Neural cell (in vitro differentiated cells): Measurements from ENCODE around the gene ACTN1. TPM values are rescaled to one million over a fixed set of nuclear protein-coding genes. Genes with fewer than 3 reads are reported as not detected.

ENCODE experiments used
- H2AFZ ChIP-seq: fragments of 200-600, 300-800 bp; sonication (generic), shearing (Covaris generic); 2 replicates; pipeline ENCODE4 v1.6.0; 2014; ENCODE audit warnings: low read depth, mild to moderate bottlenecking, antibody characterized with exemption, low read length, moderate library complexity
- H3F3A ChIP-seq: fragments of 200-600 bp; shearing (Covaris generic); 2 replicates; pipeline ENCODE4 v1.6.1; 2016; ENCODE audit warnings: mild to moderate bottlenecking, moderate library complexity, mixed read lengths, antibody characterized with exemption, low read length; ENCODE audit not compliant: insufficient read depth, poor library complexity, severe bottlenecking
- H3K27ac ChIP-seq: fragments of 200-600, 300-800 bp; sonication (generic), shearing (Covaris generic); 2 replicates; pipeline ENCODE4 v1.5.1; 2014; ENCODE audit warnings: mild to moderate bottlenecking, low read length, moderate library complexity
- H3K27me3 ChIP-seq: fragments of 300-800, 200-600 bp; sonication (generic), shearing (Covaris generic); 2 replicates; pipeline ENCODE4 v1.6.0; 2014; ENCODE audit warnings: mild to moderate bottlenecking, low read depth, low read length, moderate library complexity; ENCODE audit not compliant: insufficient read depth
- H3K36me3 ChIP-seq: fragments of 300-800, 200-600 bp; sonication (generic), shearing (Covaris generic); 2 replicates; pipeline ENCODE4 v1.5.1; 2014; ENCODE audit warnings: mild to moderate bottlenecking, antibody characterized with exemption, low read length, moderate library complexity; ENCODE audit not compliant: insufficient read depth
- H3K4me2 ChIP-seq: fragments of 300-800, 200-600 bp; sonication (generic), shearing (Covaris generic); 2 replicates; pipeline ENCODE4 v1.6.0; 2014; ENCODE audit warnings: mild to moderate bottlenecking, low read length
- H3K4me3 ChIP-seq: fragments of 300-800, 200-600 bp; sonication (generic), shearing (Covaris generic); 2 replicates; pipeline ENCODE4 v1.5.1; 2014; ENCODE audit warnings: mild to moderate bottlenecking, low read length, moderate library complexity
- H3K79me2 ChIP-seq: fragments of 200-600 bp; shearing (Covaris generic); replicated peaks from 2 replicates; pipeline ENCODE4 v1.6.0; 2014; ENCODE audit warnings: mild to moderate bottlenecking, low read length, moderate library complexity; ENCODE audit not compliant: insufficient read depth
- H3K9ac ChIP-seq: fragments of 300-800, 200-600 bp; sonication (generic), shearing (Covaris generic); 2 replicates; pipeline ENCODE4 v1.6.1; 2016; ENCODE audit warnings: mild to moderate bottlenecking, low read length, mixed read lengths
- H3K9me2 ChIP-seq: fragments of 200-600 bp; shearing (Covaris generic); 2 replicates; pipeline ENCODE4 v1.6.1; 2016; ENCODE audit warnings: mild to moderate bottlenecking, low read length, mixed read lengths; ENCODE audit not compliant: insufficient read depth
- H3K9me3 ChIP-seq: fragments of 200-600, 300-800 bp; sonication (generic), shearing (Covaris generic); 2 replicates; pipeline ENCODE4 v1.6.1; 2016; ENCODE audit warnings: mild to moderate bottlenecking, mixed run types, low read length, moderate library complexity, mixed read lengths
- H4K20me1 ChIP-seq: fragments of 200-600 bp; shearing (Covaris generic); 2 replicates; pipeline ENCODE4 v1.6.1; 2016; ENCODE audit warnings: mild to moderate bottlenecking, mixed run types; ENCODE audit not compliant: insufficient read depth
- CTCF ChIP-seq: fragments of 450-650 bp; IDR thresholded peaks from 2 replicates; pipeline ENCODE4 v1.5.1; 2014; ENCODE audit warnings: antibody characterized with exemption, mild to moderate bottlenecking, moderate library complexity; ENCODE audit not compliant: poor library complexity, severe bottlenecking
- EP300 ChIP-seq: fragments of 450-650 bp; conservative IDR thresholded peaks from 2 replicates; pipeline ENCODE4 v1.6.1; 2014; ENCODE audit warnings: antibody characterized with exemption, mild to moderate bottlenecking, moderate library complexity; ENCODE audit not compliant: poor library complexity, severe bottlenecking
- EZH2 ChIP-seq: fragments of 200-600, 300-800 bp; shearing (Covaris generic), sonication (generic); IDR thresholded peaks from 2 replicates; pipeline ENCODE4 v1.6.1; 2014; ENCODE audit warnings: antibody characterized with exemption, low read length, borderline replicate concordance, mild to moderate bottlenecking; ENCODE audit not compliant: insufficient read depth, poor library complexity, severe bottlenecking
- MXI1 ChIP-seq: fragments of 450-650 bp; conservative IDR thresholded peaks from 2 replicates; pipeline ENCODE4 v1.6.1; 2014; ENCODE audit warnings: antibody characterized with exemption, mild to moderate bottlenecking; ENCODE audit not compliant: poor library complexity, severe bottlenecking
- POLR2AphosphoS5 ChIP-seq: IDR thresholded peaks from 2 replicates; pipeline ENCODE4 v1.6.1; 2012
- RAD21 ChIP-seq: fragments of 450-650 bp; conservative IDR thresholded peaks from 2 replicates; pipeline ENCODE4 v1.6.1; 2014; ENCODE audit warnings: antibody characterized with exemption, mild to moderate bottlenecking, moderate library complexity
- REST ChIP-seq: IDR thresholded peaks from 2 replicates; pipeline ENCODE4 v1.6.1; 2012; ENCODE audit warnings: borderline replicate concordance
- SMC3 ChIP-seq: fragments of 450-650 bp; conservative IDR thresholded peaks from 2 replicates; pipeline ENCODE4 v1.6.1; 2014; ENCODE audit warnings: antibody characterized with exemption, mild to moderate bottlenecking, moderate library complexity; ENCODE audit not compliant: poor library complexity
- TAF1 ChIP-seq: IDR thresholded peaks from 2 replicates; pipeline ENCODE4 v1.6.1; 2012; ENCODE audit warnings: low read depth
- polyA plus RNA-seq: library from polyadenylated mRNA; depleted of rRNA; stranded (reverse); fragments of >200 nt; gene quantifications from 2 replicates; pipeline ENCODE4 v1.2.3, GENCODE V29; 2014

ACTN1 gene
- polyA plus RNA-seq, 1 donor from 2014 or later = 10.8 TPM

- Histone ChIP-seq H3F3A (no peaks in the 10 kb centered on the region), H3K36me3 (no peaks in the 10 kb centered on the region), H3K9me2 (no peaks in the 10 kb centered on the region), H2AFZ (no peak overlapping the region), H3K9me3 (no peaks in the 10 kb centered on the region), H3K4me2 (no peak overlapping the region), H3K4me3 (no peak overlapping the region), H3K79me2 (peaks cover 1% of the 10 kb centered on the region), H3K9ac (no peak overlapping the region), H4K20me1 (no peaks in the 10 kb centered on the region), H3K27ac (no peak overlapping the region), H3K27me3 (no peaks in the 10 kb centered on the region)
- TF ChIP-seq POLR2AphosphoS5 (no peak), RAD21 (no peak), EZH2 (no peak), TAF1 (no peak), MXI1 (no peak), CTCF (no peak), REST (no peak), EP300 (no peak), SMC3 (no peak)
Observed at GRCh38 chr14:68982581-68982980, 3.5 kb upstream of the ACTN1 start.

- Histone ChIP-seq H3K4me3 (no peak overlapping the region), H3K9me3 (no peaks in the 10 kb centered on the region), H3K79me2 (peaks cover 11% of the 10 kb centered on the region), H4K20me1 (no peaks in the 10 kb centered on the region), H3K27ac (no peak overlapping the region), H3K9me2 (no peaks in the 10 kb centered on the region), H2AFZ (no peak overlapping the region), H3K36me3 (no peaks in the 10 kb centered on the region), H3K4me2 (no peak overlapping the region), H3F3A (no peaks in the 10 kb centered on the region), H3K9ac (no peak overlapping the region), H3K27me3 (no peaks in the 10 kb centered on the region)
- TF ChIP-seq MXI1 (no peak), TAF1 (no peak), POLR2AphosphoS5 (no peak), EZH2 (no peak), EP300 (no peak), RAD21 (no peak), REST (no peak), CTCF (no peak), SMC3 (no peak)
Observed at GRCh38 chr14:68981539-68981976, 2.5 kb upstream of the ACTN1 start.
